IPS-11a (cell line): ENCODE measurements around the gene SKP1.

Source experiments
- H3K4me3 ChIP-seq: one replicate; pipeline ENCODE4 v1.5.1; 2013; ENCODE audit warnings: low read depth, low read length, control low read depth

SKP1 gene

GRCh38 chr5:134113902-134114875, 62.6 kb downstream of the SKP1 start, which contains the start of gene TCF7:
TSS of gene TCF7 (plus strand) at chr5:134114681. CDS start at chr5:134114907, 226 bp downstream.
- H3K4me3 ChIP-seq = peak within 1 kb of the TSS; percentile 67

GRCh38 chr5:134113363-134113889, 63.3 kb downstream of the SKP1 start:
- peak overlapping the region; percentile 29 for H3K4me3 ChIP-seq

GRCh38 chr5:134112726-134113362, 63.9 kb downstream of the SKP1 start:
- no peak overlapping the region for H3K4me3 ChIP-seq

GRCh38 chr5:134111741-134112647, 64.8 kb downstream of the SKP1 start:
- no peak overlapping the region for H3K4me3 ChIP-seq

GRCh38 chr5:134110382-134110781, 66.4 kb downstream of the SKP1 start:
- no peak overlapping the region for H3K4me3 ChIP-seq

GRCh38 chr5:134107779-134108178, 69.0 kb downstream of the SKP1 start:
- H3K4me3 ChIP-seq = no peak overlapping the region

GRCh38 chr5:134106991-134107701, 69.6 kb downstream of the SKP1 start:
- H3K4me3 ChIP-seq = no peak overlapping the region

- no peak overlapping the region for H3K4me3 ChIP-seq
Observed at GRCh38 chr5:134103998-134104654, 72.6 kb downstream of the SKP1 start.

- no peak overlapping the region for H3K4me3 ChIP-seq
Observed at GRCh38 chr5:134103397-134103796, 73.4 kb downstream of the SKP1 start.

GRCh38 chr5:134101686-134102439, 74.9 kb downstream of the SKP1 start:
- H3K4me3 ChIP-seq = no peak overlapping the region

- H3K4me3 ChIP-seq = no peak overlapping the region
Observed at GRCh38 chr5:134100283-134101091, 76.3 kb downstream of the SKP1 start.

GRCh38 chr5:134099939-134100282, 76.8 kb downstream of the SKP1 start:
- H3K4me3 ChIP-seq = no peak overlapping the region

GRCh38 chr5:134099288-134099872, 77.4 kb downstream of the SKP1 start:
- no peak overlapping the region for H3K4me3 ChIP-seq
